GM23248 (cell line): ENCODE measurements around the gene CYFIP1. TPM values are rescaled to one million over a fixed set of nuclear protein-coding genes. Genes with fewer than 3 reads are reported as not detected.
A peak's percentile ranks its signal among the peaks of the same experiment; 100 is the strongest.

Experiments used
- DNase-seq: peaks from one replicate; pipeline ENCODE4 v3.0.0-alpha.2; 2015
- H2AFZ ChIP-seq: fragments of 200-600 bp; sonication (generic); 2 replicates; pipeline ENCODE4 v1.6.1; 2016; ENCODE audit warnings: antibody characterized with exemption
- H3F3A ChIP-seq: fragments of 200-600 bp; sonication (generic); 2 replicates; pipeline ENCODE4 v1.6.1; 2016; ENCODE audit warnings: mild to moderate bottlenecking, antibody characterized with exemption, mixed run types; ENCODE audit not compliant: insufficient read depth
- H3K27ac ChIP-seq: fragments of 200-600 bp; sonication (generic); 2 replicates; pipeline ENCODE4 v1.5.1; 2016; ENCODE audit warnings: mild to moderate bottlenecking
- H3K27me3 ChIP-seq: fragments of 200-600 bp; sonication (generic); replicated peaks from 2 replicates; pipeline ENCODE4 v1.6.1; 2016; ENCODE audit warnings: mild to moderate bottlenecking; ENCODE audit not compliant: insufficient read depth
- H3K36me3 ChIP-seq: fragments of 200-600 bp; sonication (generic); 2 replicates; pipeline ENCODE4 v1.6.1; 2016; ENCODE audit warnings: low read depth, mild to moderate bottlenecking
- H3K4me1 ChIP-seq: fragments of 200-600 bp; sonication (generic); 2 replicates; pipeline ENCODE4 v1.6.1; 2016; ENCODE audit warnings: mild to moderate bottlenecking; ENCODE audit not compliant: insufficient read depth
- H3K4me2 ChIP-seq: fragments of 200-600 bp; sonication (generic); one replicate; pipeline ENCODE4 v1.6.1; 2016; ENCODE audit warnings: mild to moderate bottlenecking; ENCODE audit not compliant: unreplicated experiment
- H3K4me3 ChIP-seq: fragments of 200-600 bp; sonication (generic); 2 replicates; pipeline ENCODE4 v1.5.1; 2016; ENCODE audit warnings: mild to moderate bottlenecking
- H3K79me2 ChIP-seq: fragments of 200-600 bp; sonication (generic); 2 replicates; pipeline ENCODE4 v1.6.1; 2016; ENCODE audit warnings: mild to moderate bottlenecking; ENCODE audit not compliant: insufficient read depth
- H3K9ac ChIP-seq: fragments of 200-600 bp; sonication (generic); 2 replicates; pipeline ENCODE4 v1.6.1; 2016; ENCODE audit warnings: mild to moderate bottlenecking
- H3K9me2 ChIP-seq: fragments of 200-600 bp; sonication (generic); 2 replicates; pipeline ENCODE4 v1.6.1; 2016; ENCODE audit warnings: mixed run types, mild to moderate bottlenecking, moderate library complexity; ENCODE audit not compliant: insufficient read depth
- H3K9me3 ChIP-seq: fragments of 200-600 bp; sonication (generic); one replicate; pipeline ENCODE4 v1.6.1; 2017; ENCODE audit warnings: low read depth
- H4K20me1 ChIP-seq: fragments of 200-600 bp; sonication (generic); 2 replicates; pipeline ENCODE4 v1.6.0; 2016; ENCODE audit not compliant: insufficient read depth
- EZH2 ChIP-seq: fragments of 200-600 bp; sonication (generic); IDR thresholded peaks from 2 replicates; pipeline ENCODE4 v1.6.1; 2018; ENCODE audit warnings: antibody characterized with exemption, mild to moderate bottlenecking; ENCODE audit not compliant: insufficient read depth, poor library complexity, severe bottlenecking
- EZH2phosphoT487 ChIP-seq: fragments of 200-600 bp; sonication (generic); IDR thresholded peaks from 2 replicates; pipeline ENCODE4 v1.6.1; 2018; ENCODE audit warnings: antibody characterized with exemption, moderate library complexity, mild to moderate bottlenecking, low read depth; ENCODE audit not compliant: insufficient read depth
- WGBS, 2 experiments: methylation state at CpG; one replicate each; pipeline ENCODE4 v1.1.6; 2015 to 2017; ENCODE audit warnings: low lambda C conversion rate in 2 of 2, low coverage in 1 of 2; ENCODE audit errors: missing lambda C conversion rate in 2 of 2; 5-methylcytosine and 5-hydroxymethylcytosine counted together
- in situ Hi-C: fragments of 300-500 bp; cut with MboI; formaldehyde crosslinking; loops from 2 replicates; pipeline ENCODE4 v1.15.0; 2020
- polyA plus RNA-seq: library from polyadenylated mRNA; unstranded; fragments of >200 nt; fragmentation: Nextera tagmentation; extraction: Ambion mirVana; gene quantifications from 2 replicates; pipeline ENCODE4 v1.2.1, GENCODE V29; 2016
- total RNA-seq: library from RNA; depleted of rRNA; stranded (reverse); fragments of >200 nt; shearing (Covaris generic); gene quantifications from 2 replicates; pipeline ENCODE4 v1.2.3, GENCODE V29; 2014

Gene CYFIP1
- total and polyA plus RNA-seq, 2 experiments from 2014 or later = 80.5 to 129 TPM

- H3K27ac ChIP-seq = no peak overlapping the region
- H2AFZ ChIP-seq = no peak overlapping the region
- peak; percentile 39 for DNase-seq
- 83 to 84% methylated on average over 3 of the region's 3 CpGs for WGBS, 2 experiments
- no peaks in the 10 kb centered on the region for H3K27me3 ChIP-seq
- no peak overlapping the region for H3K4me3 ChIP-seq
- H3K9ac ChIP-seq = no peak overlapping the region
- H3K9me3 ChIP-seq = no peaks in the 10 kb centered on the region
- peaks cover 34% of the 10 kb centered on the region; the same call in 1 of the 2 replicates for H3K36me3 ChIP-seq
- H3K4me2 ChIP-seq = no peak overlapping the region
- peaks cover 87% of the 10 kb centered on the region for H3K79me2 ChIP-seq
- H3K4me1 ChIP-seq = peaks cover 8% of the 10 kb centered on the region
- H4K20me1 ChIP-seq = no peaks in the 10 kb centered on the region
- in situ Hi-C loops = no loop called here
- H3F3A ChIP-seq = 0 out of 2 replicates have a peak, but pooled peaks cover 3% of the 10 kb centered on the region
- H3K9me2 ChIP-seq = no peaks in the 10 kb centered on the region
- TF ChIP-seq EZH2 = no peak
- no peak for TF ChIP-seq EZH2phosphoT487
Observed at GRCh38 chr15:22850055-22850454, 130.1 kb downstream of the CYFIP1 start.

GRCh38 chr15:22846073-22846472 is 134.1 kb downstream of the CYFIP1 start:
- no peak for DNase-seq
- no peak overlapping the region for H3K4me2 ChIP-seq
- no peaks in the 10 kb centered on the region for H3K9me3 ChIP-seq
- no peak overlapping the region for H3K27ac ChIP-seq
- 97% methylated on average over 6 of the region's 6 CpGs for WGBS, 2 experiments
- no peaks in the 10 kb centered on the region for H4K20me1 ChIP-seq
- no peak overlapping the region for H3K4me3 ChIP-seq
- H3K4me1 ChIP-seq = peaks cover 9% of the 10 kb centered on the region
- H3K36me3 ChIP-seq = peaks cover 6% of the 10 kb centered on the region; the same call in 1 of the 2 replicates
- 0 out of 2 replicates have a peak, but pooled peaks cover 13% of the 10 kb centered on the region for H3F3A ChIP-seq
- peaks cover 100% of the 10 kb centered on the region for H3K79me2 ChIP-seq
- no peak overlapping the region for H3K9ac ChIP-seq
- in situ Hi-C loops = no loop called here
- no peaks in the 10 kb centered on the region for H3K27me3 ChIP-seq
- TF ChIP-seq EZH2phosphoT487 (no peak), EZH2 (no peak)
- no peak overlapping the region for H2AFZ ChIP-seq
- H3K9me2 ChIP-seq = no peaks in the 10 kb centered on the region

- no peaks in the 10 kb centered on the region; the same call in 1 of the 2 replicates for H3K36me3 ChIP-seq
- H3K27me3 ChIP-seq = no peaks in the 10 kb centered on the region
- H3K9me2 ChIP-seq = no peaks in the 10 kb centered on the region
- WGBS, 2 experiments = 69 to 71% methylated on average over 2 of the region's 2 CpGs
- no peak overlapping the region; the same call in 1 of the 2 replicates for H3K27ac ChIP-seq
- no peaks in the 10 kb centered on the region for H4K20me1 ChIP-seq
- H3K4me1 ChIP-seq = peaks cover 16% of the 10 kb centered on the region
- H3K4me3 ChIP-seq = no peak overlapping the region
- no peak overlapping the region for H3K4me2 ChIP-seq
- 0 out of 2 replicates have a peak, but pooled peaks cover 13% of the 10 kb centered on the region for H3F3A ChIP-seq
- H3K9ac ChIP-seq = no peak overlapping the region; the same call in 1 of the 2 replicates
- in situ Hi-C loops = no loop called here
- H3K79me2 ChIP-seq = peaks cover 100% of the 10 kb centered on the region
- no peaks in the 10 kb centered on the region for H3K9me3 ChIP-seq
- TF ChIP-seq EZH2phosphoT487 (no peak), EZH2 (no peak)
- peak; percentile 40 for DNase-seq
- H2AFZ ChIP-seq = no peak overlapping the region
Observed at GRCh38 chr15:22845289-22845900, 134.8 kb downstream of the CYFIP1 start.

GRCh38 chr15:22844421-22845288 is 135.5 kb downstream of the CYFIP1 start:
- 93 to 94% methylated on average over 19 of the region's 19 CpGs for WGBS, 2 experiments
- Histone ChIP-seq H3K27ac (no peak overlapping the region), H3K79me2 (peaks cover 100% of the 10 kb centered on the region), H3K9me3 (no peaks in the 10 kb centered on the region), H3K4me2 (no peak overlapping the region), H2AFZ (no peak overlapping the region), H3K36me3 (no peaks in the 10 kb centered on the region; the same call in 1 of the 2 replicates), H3K4me3 (no peak overlapping the region), H3K27me3 (no peaks in the 10 kb centered on the region), H4K20me1 (no peaks in the 10 kb centered on the region), H3K9ac (peak overlapping the region; percentile 31; the same call in 1 of the 2 replicates), H3F3A (peaks cover 14% of the 10 kb centered on the region; the same call in 1 of the 2 replicates), H3K9me2 (no peaks in the 10 kb centered on the region), H3K4me1 (peaks cover 13% of the 10 kb centered on the region)
- TF ChIP-seq EZH2 = no peak
- no peak for TF ChIP-seq EZH2phosphoT487
- in situ Hi-C loops = no loop called here
- DNase-seq = no peak
